Aorta (tissue), 5 donors: ENCODE data around the gene VAX1. TPM values are rescaled to one million over a fixed set of nuclear protein-coding genes. Genes with fewer than 3 reads are reported as not detected.

Source experiments
- ATAC-seq: fragments of 200-7000 bp; cut with Tn5 transposase; one replicate; pipeline ENCODE4 v1.9.1; 2022; ENCODE audit warnings: moderate library complexity; ENCODE audit not compliant: low FRiP score
- DNase-seq, 2 donors: peaks; one replicate each; pipeline ENCODE4 v3.0.0-alpha.2; 2020
- H3K27ac ChIP-seq, 2 donors: one replicate each; pipeline ENCODE4 v1.5.1; 2013; ENCODE audit warnings: low read length in 2 of 2, mild to moderate bottlenecking in 2 of 2, moderate library complexity in 2 of 2, control low read depth in 1 of 2, inconsistent platforms in 1 of 2, low read depth in 1 of 2
- H3K27me3 ChIP-seq, 2 donors: one replicate each; pipeline ENCODE4 v1.6.1; 2013; ENCODE audit warnings: control low read depth in 1 of 2, low read length in 1 of 2, mild to moderate bottlenecking in 1 of 2, moderate library complexity in 1 of 2; ENCODE audit not compliant: insufficient read depth in 2 of 2, control insufficient read depth in 1 of 2
- H3K36me3 ChIP-seq, 2 donors: one replicate each; pipeline ENCODE4 v1.6.1; 2013; ENCODE audit warnings: control low read depth in 1 of 2, low read length in 1 of 2, mild to moderate bottlenecking in 1 of 2; ENCODE audit not compliant: insufficient read depth in 2 of 2, control insufficient read depth in 1 of 2
- H3K4me1 ChIP-seq, 2 donors: one replicate each; pipeline ENCODE4 v1.6.1; 2013; ENCODE audit warnings: low read length in 2 of 2, control low read depth in 1 of 2, mild to moderate bottlenecking in 1 of 2, moderate library complexity in 1 of 2; ENCODE audit not compliant: insufficient read depth in 2 of 2, control insufficient read depth in 1 of 2
- H3K4me3 ChIP-seq, 2 donors: one replicate each; pipeline ENCODE4 v1.5.1; 2013; ENCODE audit warnings: low read length in 2 of 2, control low read depth in 1 of 2, mild to moderate bottlenecking in 1 of 2
- H3K9me3 ChIP-seq: one replicate; pipeline ENCODE4 v1.6.1; 2013; ENCODE audit warnings: mild to moderate bottlenecking, low read length; ENCODE audit not compliant: control insufficient read depth
- WGBS, 2 donors: extraction: QIAGEN DNeasy Blood & Tissue Kit; methylation state at CpG; one replicate each; pipeline ENCODE4 v1.1.7; 2013; 5-methylcytosine and 5-hydroxymethylcytosine counted together
- intact Hi-C, 2 donors: fragments of 100-400 bp; cut with DNase I; formaldehyde crosslinking; loops; one replicate each; pipeline versions ENCODE4 v1.14.2 to v1.15.0; 2022
- polyA plus RNA-seq, 2 donors: library from polyadenylated mRNA; stranded (reverse); fragments of 200-250 nt; gene quantifications; one replicate each; pipeline ENCODE4 v1.2.3, GENCODE V29; 2013
- total RNA-seq, 2 donors: library from RNA; stranded (reverse); fragmentation: NEBNext Ultra II Directional; extraction: Animal tissue kit (Norgen Biotek cat#: 25700); gene quantifications; one replicate each; pipeline ENCODE4 v1.2.1, GENCODE V29; 2021
- donor health status: healthy with polysubstance abuse.
- donor health status: Bipolar disorder and iron deficiency.
- donor health status: DM: no; HTN: no; CAD: no.
- donor health status: DM: no; HTN: no; CAD: no.
- donor health status: DM: yes; HTN: yes; CAD: no.

VAX1 gene
- total and polyA plus RNA-seq, 4 donors = not detected

GRCh38 chr10:117175215-117175900 lies 37.3 kb upstream of the VAX1 start:
- no peaks in the 10 kb centered on the region for H3K27me3 ChIP-seq
- no peaks in the 10 kb centered on the region for H3K9me3 ChIP-seq
- no peaks in the 10 kb centered on the region for H3K36me3 ChIP-seq
- no peaks in the 10 kb centered on the region for H3K4me1 ChIP-seq
- intact Hi-C loops = loop anchor here (2.0 kb wide), 2 partner anchors 379 to 387 kb away; no protein-coding TSS in a partner anchor
- H3K4me3 ChIP-seq = peak overlapping the region in 1 of 2 donors; percentile 9
- DNase-seq (peak in 1 of 2 donors; percentile 51), ATAC-seq (peak; percentile 51)
- H3K27ac ChIP-seq = no peak overlapping the region
- 1% methylated on average over 46 of the region's 46 CpGs for WGBS, 2 donors

GRCh38 chr10:117174439-117175214 lies 36.6 kb upstream of the VAX1 start:
- Histone ChIP-seq H3K27ac (no peak overlapping the region), H3K27me3 (no peaks in the 10 kb centered on the region), H3K4me1 (no peaks in the 10 kb centered on the region), H3K36me3 (no peaks in the 10 kb centered on the region), H3K4me3 (peak overlapping the region in 1 of 2 donors; percentile 9), H3K9me3 (no peaks in the 10 kb centered on the region)
- WGBS, 2 donors = 8 to 10% methylated on average over 16 of the region's 16 CpGs
- intact Hi-C loops = loop anchor here (2.0 kb wide), 2 partner anchors 378 to 386 kb away; no protein-coding TSS in a partner anchor
- peak; percentile 89 for ATAC-seq
- DNase-seq = peak; percentile 80 to 89

- ATAC-seq (no peak), DNase-seq (no peak)
- Histone ChIP-seq H3K4me1 (no peaks in the 10 kb centered on the region), H3K36me3 (no peaks in the 10 kb centered on the region), H3K9me3 (no peaks in the 10 kb centered on the region), H3K27ac (no peak overlapping the region), H3K4me3 (no peak overlapping the region), H3K27me3 (no peaks in the 10 kb centered on the region)
- intact Hi-C loops = no loop called here
- WGBS, 2 donors = 7 to 16% methylated on average over 6 of the region's 6 CpGs
Measured at GRCh38 chr10:117170244-117170643, 32.2 kb upstream of the VAX1 start.

- intact Hi-C loops = no loop called here
- no peaks in the 10 kb centered on the region for H3K27me3 ChIP-seq
Measured at GRCh38 chr10:117169480-117169879, 31.4 kb upstream of the VAX1 start.

GRCh38 chr10:117168729-117169128 lies 30.7 kb upstream of the VAX1 start:
- H3K4me3 ChIP-seq = no peak overlapping the region
- no peaks in the 10 kb centered on the region for H3K36me3 ChIP-seq
- no peak for ATAC-seq
- no peaks in the 10 kb centered on the region for H3K9me3 ChIP-seq
- DNase-seq = no peak
- intact Hi-C loops = no loop called here
- 6 to 8% methylated on average over 21 to 25 of the region's 25 CpGs for WGBS, 2 donors
- no peaks in the 10 kb centered on the region for H3K27me3 ChIP-seq
- H3K4me1 ChIP-seq = no peaks in the 10 kb centered on the region
- no peak overlapping the region for H3K27ac ChIP-seq

More at GRCh38 chr10:117169480-117169879, 31.4 kb upstream of the VAX1 start:
- no peaks in the 10 kb centered on the region for H3K4me1 ChIP-seq
- WGBS, 2 donors = 25 to 47% methylated on average over 2 of the region's 2 CpGs
- no peaks in the 10 kb centered on the region for H3K9me3 ChIP-seq
- no peak for ATAC-seq
- no peak for DNase-seq
- no peaks in the 10 kb centered on the region for H3K36me3 ChIP-seq
- no peak overlapping the region for H3K27ac ChIP-seq
- H3K4me3 ChIP-seq = no peak overlapping the region

- no peaks in the 10 kb centered on the region for H3K9me3 ChIP-seq
- H3K36me3 ChIP-seq = no peaks in the 10 kb centered on the region
- no peaks in the 10 kb centered on the region for H3K4me1 ChIP-seq
- H3K4me3 ChIP-seq = no peak overlapping the region
- H3K27ac ChIP-seq = no peak overlapping the region
- DNase-seq (peak; percentile 63 to 89), ATAC-seq (peak; percentile 84)
- 3% methylated on average over 69 to 75 of the region's 75 CpGs for WGBS, 2 donors
- H3K27me3 ChIP-seq = no peaks in the 10 kb centered on the region
- intact Hi-C loops = no loop called here
Measured at GRCh38 chr10:117167789-117168674, 30.0 kb upstream of the VAX1 start.

- no peaks in the 10 kb centered on the region for H3K4me1 ChIP-seq
- no peaks in the 10 kb centered on the region for H3K9me3 ChIP-seq
- H3K27ac ChIP-seq = no peak overlapping the region
- intact Hi-C loops = no loop called here
- H3K36me3 ChIP-seq = no peaks in the 10 kb centered on the region
- WGBS, 2 donors = 9% methylated on average over 21 of the region's 21 CpGs
- no peak overlapping the region for H3K4me3 ChIP-seq
- ATAC-seq (no peak), DNase-seq (no peak)
- H3K27me3 ChIP-seq = no peaks in the 10 kb centered on the region
Measured at GRCh38 chr10:117167346-117167788, 29.3 kb upstream of the VAX1 start.
